Cardiac muscle cell (in vitro differentiated cells and primary cell): ENCODE measurements around the gene PAX2. TPM values are rescaled to one million over a fixed set of nuclear protein-coding genes. Genes with fewer than 3 reads are reported as not detected.

Source experiments
- DNase-seq, 2 donors: peaks; one replicate each; pipeline versions ENCODE4 v3.0.0 to v3.0.0-alpha.2; 2010 to 2017; ENCODE audit warnings: low read depth in 1 of 2, low spot score in 1 of 2
- H3K27ac ChIP-seq: fragments of 200-600 bp; sonication (generic); 2 replicates; pipeline ENCODE4 v1.5.1; 2016
- H3K27me3 ChIP-seq: fragments of 200-600 bp; sonication (generic); 2 replicates; pipeline ENCODE4 v1.6.0; 2016; ENCODE audit warnings: control low read depth
- H3K36me3 ChIP-seq: fragments of 200-600 bp; sonication (generic); 2 replicates; pipeline ENCODE4 v1.5.1; 2016; ENCODE audit warnings: control low read depth
- H3K4me1 ChIP-seq: fragments of 200-600 bp; sonication (generic); 2 replicates; pipeline ENCODE4 v1.8.1; 2017; ENCODE audit warnings: low read depth, mild to moderate bottlenecking, mixed run types
- H3K4me3 ChIP-seq: fragments of 200-600 bp; sonication (generic); 2 replicates; pipeline ENCODE4 v1.5.1; 2016; ENCODE audit warnings: mild to moderate bottlenecking
- H3K9me3 ChIP-seq: fragments of 200-600 bp; sonication (generic); 2 replicates; pipeline ENCODE4 v1.5.1; 2017; ENCODE audit warnings: low read depth, mild to moderate bottlenecking, control low read depth
- polyA plus RNA-seq: library from polyadenylated mRNA; unstranded; fragments of >200 nt; fragmentation: Nextera tagmentation; extraction: Ambion mirVana; gene quantifications from 2 replicates; pipeline ENCODE4 v1.2.1, GENCODE V29; 2016
- total RNA-seq: library from RNA; depleted of rRNA; stranded (reverse); fragments of >200 nt; gene quantifications from 2 replicates; pipeline ENCODE4 v1.2.3, GENCODE V29; 2016
- TF ChIP-seq, protein P1 (sequence below): IDR thresholded peaks from 2 replicates; pipeline ENCODE4 v1.5.1; 2012; ENCODE audit warnings: low read depth, mild to moderate bottlenecking, low read length

PAX2 gene
- total and polyA plus RNA-seq, 2 experiments from 2014 or later = not detected

DNA sequence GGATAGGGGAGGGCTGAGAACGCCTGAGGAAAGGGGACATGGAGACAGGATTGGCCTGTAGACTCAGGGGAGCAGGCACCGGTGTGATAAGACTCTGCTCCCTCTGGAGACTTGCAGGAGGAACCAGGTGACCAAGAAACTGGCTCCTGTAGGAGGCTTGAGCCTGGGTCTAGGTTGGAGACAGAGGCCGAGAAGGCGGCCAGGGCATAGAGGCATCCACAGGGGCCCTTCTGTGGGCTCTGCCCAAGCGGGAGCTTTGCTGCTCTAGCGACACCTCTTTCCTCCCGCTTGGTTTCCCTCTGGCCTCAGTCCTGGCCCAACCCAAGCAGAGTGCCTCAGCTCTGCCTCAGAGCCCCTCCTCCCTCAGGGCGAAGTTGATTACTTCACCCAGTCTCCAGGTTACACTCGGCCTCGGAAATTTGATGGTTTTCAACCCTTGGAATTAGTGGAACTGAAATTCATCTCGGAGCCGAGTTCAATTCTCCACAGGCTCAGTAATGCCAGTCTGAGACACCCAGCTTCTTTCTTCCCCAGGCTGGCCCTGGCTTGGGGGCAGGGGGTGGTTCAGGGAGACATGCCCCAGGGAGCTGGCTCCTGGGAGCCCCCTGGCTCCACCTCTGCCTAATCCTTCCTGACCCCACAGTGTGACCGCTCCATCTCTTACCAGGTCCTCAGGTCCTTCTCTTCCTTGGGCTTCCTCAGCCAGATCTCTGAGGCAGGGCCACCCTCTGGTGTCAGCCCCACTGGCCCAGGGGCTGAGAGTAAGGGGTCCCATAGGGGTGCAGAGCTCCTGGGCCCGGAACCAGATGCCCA, 60.4 kb downstream of the PAX2 start:
- TF ChIP-seq, protein P1, sequence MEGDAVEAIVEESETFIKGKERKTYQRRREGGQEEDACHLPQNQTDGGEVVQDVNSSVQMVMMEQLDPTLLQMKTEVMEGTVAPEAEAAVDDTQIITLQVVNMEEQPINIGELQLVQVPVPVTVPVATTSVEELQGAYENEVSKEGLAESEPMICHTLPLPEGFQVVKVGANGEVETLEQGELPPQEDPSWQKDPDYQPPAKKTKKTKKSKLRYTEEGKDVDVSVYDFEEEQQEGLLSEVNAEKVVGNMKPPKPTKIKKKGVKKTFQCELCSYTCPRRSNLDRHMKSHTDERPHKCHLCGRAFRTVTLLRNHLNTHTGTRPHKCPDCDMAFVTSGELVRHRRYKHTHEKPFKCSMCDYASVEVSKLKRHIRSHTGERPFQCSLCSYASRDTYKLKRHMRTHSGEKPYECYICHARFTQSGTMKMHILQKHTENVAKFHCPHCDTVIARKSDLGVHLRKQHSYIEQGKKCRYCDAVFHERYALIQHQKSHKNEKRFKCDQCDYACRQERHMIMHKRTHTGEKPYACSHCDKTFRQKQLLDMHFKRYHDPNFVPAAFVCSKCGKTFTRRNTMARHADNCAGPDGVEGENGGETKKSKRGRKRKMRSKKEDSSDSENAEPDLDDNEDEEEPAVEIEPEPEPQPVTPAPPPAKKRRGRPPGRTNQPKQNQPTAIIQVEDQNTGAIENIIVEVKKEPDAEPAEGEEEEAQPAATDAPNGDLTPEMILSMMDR = no peak
- H3K36me3 ChIP-seq = no peaks in the 10 kb centered on the region
- no peak for DNase-seq
- H3K4me1 ChIP-seq = peaks cover 3% of the 10 kb centered on the region
- no peak overlapping the region for H3K27ac ChIP-seq
- H3K9me3 ChIP-seq = no peaks in the 10 kb centered on the region
- peaks cover 5% of the 10 kb centered on the region for H3K27me3 ChIP-seq
- no peak overlapping the region for H3K4me3 ChIP-seq

DNA sequence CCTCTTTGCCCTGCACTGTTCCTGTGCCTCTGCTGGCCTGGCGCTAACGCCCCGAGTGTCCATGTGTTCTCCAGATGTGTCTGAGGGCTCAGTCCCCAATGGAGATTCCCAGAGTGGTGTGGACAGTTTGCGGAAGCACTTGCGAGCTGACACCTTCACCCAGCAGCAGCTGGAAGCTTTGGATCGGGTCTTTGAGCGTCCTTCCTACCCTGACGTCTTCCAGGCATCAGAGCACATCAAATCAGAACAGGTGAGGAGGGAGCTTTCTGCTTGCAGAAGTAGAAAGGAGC, 60.9 kb downstream of the PAX2 start:
- H3K27me3 ChIP-seq = peaks cover 5% of the 10 kb centered on the region
- TF ChIP-seq, protein P1 = no peak

DNA sequence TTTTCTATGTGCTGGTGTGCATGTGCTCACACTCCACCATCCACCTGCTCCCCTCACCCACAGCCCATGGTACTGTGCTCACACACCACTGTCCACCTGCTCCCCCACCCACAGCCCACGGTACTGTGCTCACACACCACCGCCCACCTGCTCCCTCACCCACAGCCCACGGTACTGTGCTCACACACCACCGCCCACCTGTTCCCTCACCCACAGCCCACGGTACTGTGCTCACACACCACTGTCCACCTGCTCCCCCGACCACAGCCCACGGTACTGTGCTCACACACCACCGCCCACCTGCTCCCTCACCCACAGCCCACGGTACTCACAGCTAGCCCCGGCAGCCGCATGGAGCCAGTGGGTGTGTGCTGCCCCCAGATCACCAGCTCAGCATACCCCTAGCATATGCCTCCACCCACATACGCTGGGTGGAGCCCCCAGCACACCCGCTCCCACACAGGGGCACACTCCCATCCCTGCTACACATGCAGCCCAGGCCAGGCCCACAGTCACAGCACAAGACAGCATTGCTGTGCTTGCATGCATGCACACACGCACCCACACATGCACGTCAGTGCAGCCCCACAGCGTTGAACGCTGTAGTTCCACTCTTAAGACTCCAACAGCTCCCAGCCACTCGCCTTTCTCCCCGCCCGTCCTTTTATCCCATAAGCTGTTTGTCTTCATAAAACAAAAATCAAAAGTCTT, 62.0 kb downstream of the PAX2 start:
- H3K9me3 ChIP-seq = no peaks in the 10 kb centered on the region
- no peak overlapping the region for H3K4me3 ChIP-seq
- no peaks in the 10 kb centered on the region for H3K36me3 ChIP-seq
- no peaks in the 10 kb centered on the region for H3K4me1 ChIP-seq
- no peak for DNase-seq
- TF ChIP-seq, protein P1 = no peak
- no peak overlapping the region for H3K27ac ChIP-seq
- peaks cover 10% of the 10 kb centered on the region for H3K27me3 ChIP-seq

More for the DNA sequence above, 60.9 kb downstream of the PAX2 start:
- no peaks in the 10 kb centered on the region for H3K36me3 ChIP-seq
- no peak overlapping the region for H3K4me3 ChIP-seq
- DNase-seq = no peak
- H3K4me1 ChIP-seq = peaks cover 3% of the 10 kb centered on the region
- H3K9me3 ChIP-seq = no peaks in the 10 kb centered on the region
- no peak overlapping the region for H3K27ac ChIP-seq

DNA sequence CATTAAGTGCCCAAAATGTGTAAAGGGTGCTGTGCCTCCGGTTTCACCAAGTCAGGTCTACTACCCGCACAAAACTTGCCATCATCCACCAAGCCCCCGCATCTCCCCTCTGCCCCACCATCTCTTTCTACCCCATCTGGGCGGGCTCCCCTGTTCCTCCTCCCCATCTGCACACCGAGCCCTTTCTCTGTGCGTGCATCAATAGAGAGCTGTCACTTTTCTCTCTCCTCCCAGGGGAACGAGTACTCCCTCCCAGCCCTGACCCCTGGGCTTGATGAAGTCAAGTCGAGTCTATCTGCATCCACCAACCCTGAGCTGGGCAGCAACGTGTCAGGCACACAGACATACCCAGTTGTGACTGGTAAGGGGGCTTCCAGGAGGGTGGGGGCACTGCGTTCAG, 63.5 kb downstream of the PAX2 start:
- no peak for DNase-seq
- H3K27me3 ChIP-seq = peaks cover 17% of the 10 kb centered on the region
- H3K4me3 ChIP-seq = no peak overlapping the region
- H3K36me3 ChIP-seq = no peaks in the 10 kb centered on the region
- H3K4me1 ChIP-seq = no peaks in the 10 kb centered on the region
- no peak overlapping the region for H3K27ac ChIP-seq
- no peaks in the 10 kb centered on the region for H3K9me3 ChIP-seq
- TF ChIP-seq, protein P1 = no peak

GRCh38 chr10:100810091-100810834, 64.9 kb downstream of the PAX2 start:
- Histone ChIP-seq H3K9me3 (no peaks in the 10 kb centered on the region), H3K4me1 (no peaks in the 10 kb centered on the region), H3K27me3 (peaks cover 17% of the 10 kb centered on the region), H3K27ac (no peak overlapping the region), H3K36me3 (no peaks in the 10 kb centered on the region), H3K4me3 (no peak overlapping the region)
- DNase-seq = no peak
- TF ChIP-seq, protein P1 = no peak
